CD8-positive, alpha-beta memory T cell (primary cell): ENCODE data around the gene OR2V1. TPM values are rescaled to one million over a fixed set of nuclear protein-coding genes. Genes with fewer than 3 reads are reported as not detected.
"Not testable (repeated sequence)": the region's sequence is repeated elsewhere in the genome, so short reads cannot be mapped to it uniquely, and the experiment has no call there.

Source experiments
- CTCF ChIA-PET: fragments of 350-600 bp; sonication (Branson Sonifier 250); formaldehyde crosslinking; loops from one replicate; lab custom pipeline; 2021; ENCODE audit warnings: antibody characterized with exemption; lab: Charles Lee
- POLR2A ChIA-PET: fragments of 350-600 bp; sonication (Branson Sonifier 250); formaldehyde crosslinking; loops from one replicate; lab custom pipeline; 2021; ENCODE audit warnings: antibody characterized with exemption; lab: Charles Lee
- DNase-seq, 5 donors: peaks; one replicate each; pipeline versions ENCODE4 v3.0.0 to v3.0.0-alpha.2; 2020 to 2022; ENCODE audit warnings: mixed read lengths in 1 of 5
- H3K27ac ChIP-seq: one replicate; pipeline ENCODE4 v1.7.0; 2013; ENCODE audit warnings: low read depth, mild to moderate bottlenecking, low read length, moderate library complexity
- H3K27me3 ChIP-seq: 2 replicates; pipeline ENCODE4 v1.7.0; 2013; ENCODE audit warnings: low read length, mild to moderate bottlenecking; ENCODE audit not compliant: insufficient read depth, poor library complexity, severe bottlenecking
- H3K36me3 ChIP-seq: 2 replicates; pipeline ENCODE4 v1.7.0; 2013; ENCODE audit warnings: mild to moderate bottlenecking, low read length, moderate library complexity; ENCODE audit not compliant: insufficient read depth
- H3K4me1 ChIP-seq: 2 replicates; pipeline ENCODE4 v1.7.0; 2013; ENCODE audit warnings: mild to moderate bottlenecking, low read length, moderate library complexity; ENCODE audit not compliant: insufficient read depth
- H3K4me3 ChIP-seq: 2 replicates; pipeline ENCODE4 v1.7.0; 2013; ENCODE audit warnings: mild to moderate bottlenecking, low read length
- H3K9me3 ChIP-seq: 2 replicates; pipeline ENCODE4 v1.7.0; 2013; ENCODE audit warnings: mild to moderate bottlenecking, low read length
- H3K27ac Mint-ChIP-seq, 8 donors: one replicate each; pipeline ENCODE4 v1.8.0; 2020 to 2021; ENCODE audit warnings: mixed read lengths in 8 of 8, mild to moderate bottlenecking in 6 of 8, inconsistent platforms in 3 of 8, moderate library complexity in 3 of 8
- H3K27me3 Mint-ChIP-seq, 2 donors: one replicate each; pipeline ENCODE4 v1.8.0; 2020 to 2021; ENCODE audit warnings: mixed read lengths in 2 of 2, mild to moderate bottlenecking in 1 of 2, moderate library complexity in 1 of 2
- H3K36me3 Mint-ChIP-seq, 3 donors: one replicate each; pipeline ENCODE4 v1.8.0; 2020 to 2021; ENCODE audit warnings: mixed read lengths in 3 of 3, inconsistent platforms in 1 of 3, mild to moderate bottlenecking in 1 of 3
- H3K4me1 Mint-ChIP-seq, 3 donors: one replicate each; pipeline ENCODE4 v1.8.0; 2020 to 2021; ENCODE audit warnings: mixed read lengths in 3 of 3, inconsistent platforms in 1 of 3, mild to moderate bottlenecking in 1 of 3
- H3K4me3 Mint-ChIP-seq, 7 donors: one replicate each; pipeline ENCODE4 v1.8.0; 2020 to 2021; ENCODE audit warnings: mixed read lengths in 7 of 7, mild to moderate bottlenecking in 6 of 7, moderate library complexity in 4 of 7, inconsistent platforms in 2 of 7
- H3K9me3 Mint-ChIP-seq, 5 donors: one replicate each; pipeline ENCODE4 v1.8.0; 2020 to 2022; ENCODE audit warnings: mixed read lengths in 5 of 5, mild to moderate bottlenecking in 3 of 5, moderate library complexity in 2 of 5, inconsistent platforms in 1 of 5
- polyA plus RNA-seq: library from polyadenylated mRNA; unstranded; fragments of 300-500 nt; fragmentation: Illumina TruSeq; gene quantifications from one replicate; pipeline ENCODE4 v1.2.3, GENCODE V29; 2021
- total RNA-seq, 2 experiments: library from RNA; stranded (reverse); gene quantifications; one replicate each; pipeline ENCODE4 v1.2.3, GENCODE V29; 2021

Gene OR2V1, protein sequence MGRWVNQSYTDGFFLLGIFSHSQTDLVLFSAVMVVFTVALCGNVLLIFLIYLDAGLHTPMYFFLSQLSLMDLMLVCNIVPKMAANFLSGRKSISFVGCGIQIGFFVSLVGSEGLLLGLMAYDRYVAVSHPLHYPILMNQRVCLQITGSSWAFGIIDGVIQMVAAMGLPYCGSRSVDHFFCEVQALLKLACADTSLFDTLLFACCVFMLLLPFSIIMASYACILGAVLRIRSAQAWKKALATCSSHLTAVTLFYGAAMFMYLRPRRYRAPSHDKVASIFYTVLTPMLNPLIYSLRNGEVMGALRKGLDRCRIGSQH
- total RNA-seq (not detected), polyA plus RNA-seq (not detected)

DNA sequence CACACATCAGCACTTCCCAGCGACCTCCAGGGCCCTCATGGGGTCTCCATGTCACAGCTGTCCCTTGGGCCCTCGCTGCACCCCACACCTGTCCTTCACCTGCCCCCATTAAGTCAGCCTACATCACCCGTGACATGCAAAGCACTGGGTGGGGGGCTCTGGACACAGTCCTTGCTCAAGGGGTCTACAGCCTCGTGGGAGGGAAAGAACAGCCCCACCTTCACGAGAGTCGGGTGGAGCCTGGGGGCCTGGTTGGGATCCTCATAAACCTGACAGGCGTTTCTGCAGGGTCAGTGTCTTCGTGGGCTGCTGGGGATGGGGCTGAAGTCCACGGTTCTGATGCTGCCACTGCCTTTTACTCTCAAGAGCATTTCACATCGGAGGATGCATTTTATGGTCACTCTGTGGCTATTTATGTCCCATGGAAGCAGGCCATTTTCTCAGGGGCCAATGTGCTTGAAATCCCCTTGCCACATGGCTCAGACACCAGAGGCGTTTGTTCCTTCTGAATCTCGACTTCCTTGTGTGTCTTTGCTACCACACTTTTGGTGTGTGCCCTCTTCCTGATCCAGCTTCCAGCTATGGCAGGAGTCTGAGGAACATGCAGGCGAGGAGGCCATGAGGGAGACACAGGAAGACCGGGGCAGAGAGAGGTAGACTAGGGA is at the start of gene OR2V1:
Gene OR2V1, minus strand, starts transcription at position 338 of the 665 bp plus-strand sequence. CDS start 5,865 bp downstream, outside the sequence.
- H3K27me3 ChIP-seq = no peaks in the 10 kb centered on the region
- H3K36me3 Mint-ChIP-seq = peaks cover 0 to 11% (median 0%) of the 10 kb centered on the region in 3 donors
- no peak within 1 kb of the TSS for H3K4me3 ChIP-seq
- peaks cover 0 to 12% (median 4%) of the 10 kb centered on the region in 5 donors for H3K9me3 Mint-ChIP-seq
- H3K27ac Mint-ChIP-seq = no peak within 1 kb of the TSS
- no peak for DNase-seq
- no peak within 1 kb of the TSS for H3K27ac ChIP-seq
- no peak within 1 kb of the TSS for H3K4me3 Mint-ChIP-seq
- H3K36me3 ChIP-seq = no peaks in the 10 kb centered on the region
- peaks cover 27 to 56% of the 10 kb centered on the region in 2 donors for H3K27me3 Mint-ChIP-seq
- CTCF ChIA-PET = no interaction called here
- POLR2A ChIA-PET = no interaction called here
- H3K9me3 ChIP-seq = no peaks in the 10 kb centered on the region
- peaks cover 0 to 5% (median 0%) of the 10 kb centered on the region in 3 donors for H3K4me1 Mint-ChIP-seq
- H3K4me1 ChIP-seq = no peaks in the 10 kb centered on the region

DNA sequence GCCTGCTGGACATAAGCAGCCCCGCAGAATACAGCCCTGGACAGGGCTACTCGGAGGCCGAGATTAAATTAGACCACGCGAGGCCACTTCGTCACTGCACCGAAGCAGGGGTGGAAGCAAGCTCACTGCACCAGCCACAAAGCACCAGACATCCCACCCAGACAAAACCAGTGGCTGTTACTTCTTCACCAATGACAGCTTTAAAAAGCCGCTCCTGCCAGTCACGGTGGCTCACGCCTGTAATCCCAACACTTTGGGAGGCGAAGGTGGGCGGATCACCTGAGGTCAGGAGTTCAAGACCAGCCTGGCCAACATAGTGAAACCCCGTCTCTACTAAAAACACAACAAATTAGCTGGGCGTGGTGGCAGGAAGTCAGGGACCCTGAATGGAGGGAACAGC is 46.6 kb upstream of the OR2V1 start:
- H3K4me1 Mint-ChIP-seq = peaks cover 17 to 22% (median 21%) of the 10 kb centered on the region in 3 donors
- H3K9me3 ChIP-seq, H3K36me3 ChIP-seq, POLR2A ChIA-PET, H3K4me3 Mint-ChIP-seq, CTCF ChIA-PET, H3K4me3 ChIP-seq, H3K36me3 Mint-ChIP-seq, DNase-seq, H3K4me1 ChIP-seq, H3K9me3 Mint-ChIP-seq, H3K27ac ChIP-seq: not testable (repeated sequence)
- H3K27me3 ChIP-seq = peaks cover 12% of the 10 kb centered on the region
- peak overlapping the region in 1 of 8 donors; percentile 88 for H3K27ac Mint-ChIP-seq
- peaks cover 21 to 25% of the 10 kb centered on the region in 2 donors for H3K27me3 Mint-ChIP-seq

- H3K4me1 Mint-ChIP-seq = peaks cover 8 to 14% (median 13%) of the 10 kb centered on the region in 3 donors
- H3K4me3 ChIP-seq = no peak overlapping the region
- DNase-seq = no peak
- peak overlapping the region in 1 of 7 donors; percentile 9 for H3K4me3 Mint-ChIP-seq
- no peak overlapping the region for H3K27ac Mint-ChIP-seq
- H3K27me3 ChIP-seq = peaks cover 12% of the 10 kb centered on the region
- no peak overlapping the region for H3K27ac ChIP-seq
- peaks cover 10% of the 10 kb centered on the region for H3K4me1 ChIP-seq
- no peaks in the 10 kb centered on the region for H3K36me3 ChIP-seq
- POLR2A ChIA-PET = no interaction called here
- no peaks in the 10 kb centered on the region for H3K36me3 Mint-ChIP-seq
- peaks cover 0 to 5% (median 0%) of the 10 kb centered on the region in 5 donors for H3K9me3 Mint-ChIP-seq
- H3K27me3 Mint-ChIP-seq = peaks cover 22 to 35% of the 10 kb centered on the region in 2 donors
- CTCF ChIA-PET = no interaction called here
- H3K9me3 ChIP-seq = no peaks in the 10 kb centered on the region
These were observed 45.4 kb upstream of the OR2V1 start for GRCh38 chr5:181176254-181176952.

DNA sequence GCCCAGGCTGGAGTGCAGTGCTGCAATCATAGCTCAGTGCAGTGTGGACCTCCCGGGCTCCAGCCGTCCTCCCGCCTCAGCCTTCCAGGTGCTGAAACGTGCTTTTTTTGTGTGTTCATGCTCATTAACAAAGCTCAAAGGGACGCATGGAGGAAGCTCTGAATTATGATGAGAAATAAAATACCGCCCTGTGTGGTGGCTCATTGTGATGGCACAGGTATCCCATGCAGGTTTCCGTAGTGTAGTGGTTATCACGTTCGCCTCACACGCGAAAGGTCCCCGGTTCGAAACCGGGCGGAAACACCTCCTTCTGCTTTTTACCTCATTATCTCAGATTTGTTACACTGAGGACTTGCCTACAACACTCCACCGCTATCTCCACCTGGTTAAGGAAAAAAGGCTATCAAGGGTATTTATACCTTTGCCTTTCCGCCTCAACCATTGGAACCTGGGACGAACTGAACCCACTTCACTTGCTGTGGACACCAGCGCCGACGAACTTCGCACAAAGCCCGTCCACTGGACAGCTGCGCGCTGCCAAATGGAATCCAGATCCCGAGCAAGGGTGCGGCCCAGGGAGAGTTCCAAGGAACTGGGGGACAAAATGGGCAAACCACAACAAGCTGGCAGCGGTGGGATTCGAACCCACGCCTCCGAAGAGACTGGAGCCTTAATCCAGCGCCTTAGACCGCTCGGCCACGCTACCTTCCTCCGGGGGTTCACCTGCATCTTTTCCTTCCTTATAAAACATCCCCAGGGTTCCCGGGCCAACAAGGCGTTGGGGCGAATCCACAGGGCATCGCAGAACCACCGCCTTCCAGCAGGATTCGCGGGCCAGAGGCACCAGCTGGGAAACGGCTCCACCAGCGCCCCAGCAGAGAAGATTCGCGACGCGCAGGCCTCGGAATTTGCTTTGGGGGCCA is 42.7 kb upstream of the OR2V1 start:
- no peak overlapping the region for H3K27ac ChIP-seq
- H3K4me1 ChIP-seq = peaks cover 18% of the 10 kb centered on the region
- peaks cover 19% of the 10 kb centered on the region for H3K27me3 ChIP-seq
- H3K9me3 ChIP-seq = no peaks in the 10 kb centered on the region
- Mint-ChIP-seq H3K27ac (peak overlapping the region; percentile 38 to 90 (median 80)), H3K36me3 (no peaks in the 10 kb centered on the region), H3K9me3 (peaks cover 0 to 8% (median 0%) of the 10 kb centered on the region in 5 donors), H3K4me1 (peaks cover 17 to 35% (median 31%) of the 10 kb centered on the region in 3 donors), H3K27me3 (peaks cover 48 to 62% of the 10 kb centered on the region in 2 donors), H3K4me3 (peak overlapping the region; percentile 56 to 91 (median 84))
- POLR2A ChIA-PET = interaction anchor here (0.6 to 3.5 kb wide), 3 partner anchors 11 to 88 kb away, joined by 4 to 10 read pairs (median 4); partner anchors contain the start of gene TRIM52
- DNase-seq = peak in 4 of 5 donors; percentile 33 to 71 (median 51)
- H3K36me3 ChIP-seq = no peaks in the 10 kb centered on the region
- CTCF ChIA-PET = interaction anchor here (0.6 to 2.6 kb wide), 7 partner anchors 11 to 87 kb away, joined by 3 to 13 read pairs (median 5); partner anchors contain the start of gene TRIM52
- H3K4me3 ChIP-seq = peak overlapping the region; percentile 32

- Histone ChIP-seq H3K27me3 (peaks cover 19% of the 10 kb centered on the region), H3K4me1 (peaks cover 18% of the 10 kb centered on the region), H3K36me3 (no peaks in the 10 kb centered on the region), H3K4me3 (peak overlapping the region; percentile 32), H3K27ac (no peak overlapping the region), H3K9me3 (no peaks in the 10 kb centered on the region)
- Mint-ChIP-seq H3K27ac (peak overlapping the region; percentile 38 to 90 (median 80)), H3K27me3 (peaks cover 55 to 68% of the 10 kb centered on the region in 2 donors), H3K4me3 (peak overlapping the region; percentile 56 to 91 (median 84)), H3K9me3 (peaks cover 0 to 8% (median 0%) of the 10 kb centered on the region in 5 donors), H3K36me3 (no peaks in the 10 kb centered on the region), H3K4me1 (peaks cover 17 to 35% (median 31%) of the 10 kb centered on the region in 3 donors)
- CTCF ChIA-PET = interaction anchor here (0.9 to 2.6 kb wide), 7 partner anchors 11 to 88 kb away, joined by 3 to 13 read pairs (median 6); partner anchors contain the start of gene TRIM52
- no peak for DNase-seq
- POLR2A ChIA-PET = interaction anchor here (0.6 to 3.5 kb wide), 4 partner anchors 12 to 89 kb away, joined by 4 to 10 read pairs (median 6); partner anchors contain the start of gene TRIM52
These were observed 42.1 kb upstream of the OR2V1 start for GRCh38 chr5:181173027-181173419.

GRCh38 chr5:181171782-181172181 is 40.8 kb upstream of the OR2V1 start:
- CTCF ChIA-PET = interaction anchor here (1.3 to 2.6 kb wide), 2 partner anchors 12 to 13 kb away, joined by 6 to 13 read pairs; no protein-coding TSS in a partner anchor
- H3K4me3 Mint-ChIP-seq = peak overlapping the region in 1 of 7 donors; percentile 15
- Histone ChIP-seq H3K27ac (no peak overlapping the region), H3K4me3 (no peak overlapping the region), H3K9me3 (no peaks in the 10 kb centered on the region), H3K27me3 (peaks cover 19% of the 10 kb centered on the region), H3K36me3 (no peaks in the 10 kb centered on the region), H3K4me1 (peaks cover 22% of the 10 kb centered on the region)
- POLR2A ChIA-PET = interaction anchor here (0.6 to 0.7 kb wide), 2 partner anchors 10 to 51 kb away, joined by 4 read pairs; partner anchors contain the start of gene TRIM41
- no peak for DNase-seq
- no peaks in the 10 kb centered on the region for H3K36me3 Mint-ChIP-seq
- H3K4me1 Mint-ChIP-seq = peaks cover 20 to 47% (median 39%) of the 10 kb centered on the region in 3 donors
- H3K27me3 Mint-ChIP-seq = peaks cover 65 to 78% of the 10 kb centered on the region in 2 donors
- peaks cover 0 to 8% (median 0%) of the 10 kb centered on the region in 5 donors for H3K9me3 Mint-ChIP-seq
- H3K27ac Mint-ChIP-seq = peak overlapping the region in 2 of 8 donors; percentile 17 to 90
